NCI-H1092 (cell line): ENCODE data around the gene ACRV1.

ENCODE experiments used
- DNase-seq: peaks from one replicate; lab custom pipeline; 2025; lab: John Stamatoyannopoulos, UW

The ACRV1 gene

DNA sequence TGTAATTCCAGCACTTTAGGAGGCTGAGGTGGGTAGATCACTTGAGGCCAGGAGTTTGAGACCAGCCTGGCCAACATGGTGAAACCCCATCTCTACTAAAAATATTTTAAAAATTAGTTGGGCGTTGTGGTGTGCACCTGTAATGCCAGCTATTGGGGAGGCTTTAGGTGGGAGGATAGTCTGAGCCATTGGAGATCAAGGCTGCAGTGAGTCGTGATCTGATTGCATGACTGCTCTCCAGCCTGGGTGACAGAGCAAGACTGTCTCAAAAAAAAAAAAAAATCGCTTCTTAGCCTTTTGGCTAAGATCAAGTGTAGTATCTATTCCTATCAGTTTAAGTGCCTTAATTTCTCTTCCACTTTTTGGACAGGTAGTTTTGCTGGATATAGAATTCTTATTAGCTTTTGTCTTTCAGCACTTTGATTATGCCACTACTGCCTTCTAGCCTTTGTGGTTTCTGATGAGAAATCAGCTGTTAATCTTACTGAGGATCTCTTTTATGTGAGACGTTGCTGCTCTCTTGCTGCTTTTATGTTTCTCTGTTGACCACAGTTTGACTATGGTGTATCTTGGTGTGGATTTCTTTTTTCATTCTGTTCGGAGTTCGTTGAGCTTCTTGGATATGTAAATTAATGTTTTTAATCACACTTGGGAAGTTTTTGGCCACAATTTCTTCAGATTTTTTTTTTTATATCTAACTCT, 31.0 kb downstream of the ACRV1 start:
- DNase-seq: no peak

DNA sequence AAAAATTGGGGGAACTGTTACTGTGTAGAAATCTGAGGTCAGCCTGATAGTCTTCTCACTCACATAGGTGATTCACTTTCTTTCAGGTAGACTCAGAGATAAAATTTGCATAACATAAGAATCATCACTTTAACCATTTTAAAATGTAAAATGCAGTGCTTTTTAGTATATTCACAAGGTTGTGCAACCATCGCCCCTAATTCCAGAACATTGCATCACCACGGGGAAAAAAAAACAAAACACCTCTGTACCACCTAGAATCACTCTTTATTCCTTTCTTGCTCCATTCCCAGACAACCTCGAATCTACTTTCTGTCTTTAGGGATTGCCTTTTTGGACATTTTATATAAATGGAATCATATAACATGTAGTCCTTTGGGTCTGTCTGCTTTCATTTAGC, 34.8 kb downstream of the ACRV1 start:
- no peak for DNase-seq

GRCh38 chr11:125638315-125638714, 42.3 kb downstream of the ACRV1 start:
- DNase-seq: no peak

DNA sequence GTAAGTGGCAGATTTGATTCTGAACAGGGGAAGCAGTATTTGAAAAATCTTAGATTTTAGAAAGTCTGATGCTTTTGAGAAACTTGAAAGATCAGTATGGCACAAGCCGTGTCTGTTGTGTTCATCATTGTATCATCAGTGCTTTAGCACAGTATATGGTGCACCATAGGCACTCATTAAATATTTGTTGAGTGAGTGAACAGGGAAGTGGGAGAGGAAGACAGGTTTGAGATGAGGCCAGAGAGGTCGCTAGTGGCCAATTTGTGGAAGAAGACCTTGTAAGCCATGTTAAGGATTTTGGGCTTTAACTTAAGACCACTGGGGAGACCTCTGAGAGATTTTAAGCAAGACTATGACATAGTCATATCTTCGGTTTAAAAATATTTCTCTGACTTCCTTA, 42.8 kb downstream of the ACRV1 start:
- DNase-seq: no peak

DNA sequence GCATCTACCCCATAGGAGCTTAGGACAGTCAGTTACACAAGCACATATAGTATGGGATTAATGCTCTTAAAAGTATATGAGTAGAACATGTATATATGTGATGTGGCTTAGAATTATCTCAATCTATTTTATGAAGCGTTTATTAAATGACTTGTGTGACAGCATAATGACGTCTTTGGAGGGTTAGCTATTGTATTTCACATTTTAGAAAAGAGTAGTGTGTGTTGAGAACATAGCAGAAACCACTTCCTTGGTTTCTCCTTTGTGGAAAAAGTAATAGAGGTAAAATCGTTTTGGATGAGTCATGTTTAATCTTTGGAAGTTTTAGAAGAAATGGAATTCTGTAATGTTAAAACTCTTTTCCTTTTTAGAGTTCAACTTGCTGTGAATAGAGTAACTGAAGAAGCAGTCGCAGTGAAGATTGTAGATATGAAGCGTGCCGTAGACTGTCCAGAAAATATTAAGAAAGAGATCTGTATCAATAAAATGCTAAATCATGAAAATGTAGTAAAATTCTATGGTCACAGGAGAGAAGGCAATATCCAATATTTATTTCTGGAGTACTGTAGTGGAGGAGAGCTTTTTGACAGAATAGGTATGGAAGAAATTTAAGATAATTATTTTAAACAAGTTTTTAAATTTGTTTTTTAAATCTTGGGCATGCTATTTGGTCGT, 53.3 kb downstream of the ACRV1 start:
- no peak for DNase-seq

DNA sequence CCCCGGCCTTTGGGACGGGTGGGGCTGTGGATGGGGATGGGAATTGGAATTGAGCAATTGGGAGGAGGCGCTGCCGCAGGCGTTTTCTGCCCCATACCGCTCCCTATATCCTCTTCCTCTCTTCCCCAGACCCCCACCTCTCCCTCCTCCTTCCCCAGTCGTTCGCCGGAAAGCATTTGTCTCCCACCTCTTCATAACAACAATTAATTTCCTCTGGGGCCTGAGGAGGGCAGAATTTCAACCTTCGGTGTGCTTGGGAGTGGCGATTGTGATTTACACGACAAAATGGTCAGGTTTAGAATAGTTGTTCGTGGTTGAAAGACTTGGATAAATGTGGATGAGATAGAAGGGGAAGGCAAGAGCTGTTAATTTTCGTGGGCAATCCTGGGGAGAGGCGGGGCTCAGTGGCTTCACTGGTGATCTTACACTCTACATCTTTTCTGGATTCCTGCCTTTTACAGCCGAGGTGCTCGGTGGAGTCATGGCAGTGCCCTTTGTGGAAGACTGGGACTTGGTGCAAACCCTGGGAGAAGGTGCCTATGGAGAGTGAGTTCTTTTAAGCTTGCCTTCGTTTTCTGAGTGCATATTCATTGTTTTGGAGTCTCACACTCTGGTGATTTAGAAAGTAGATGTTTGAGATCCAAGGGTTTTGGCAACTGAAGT, 54.2 kb downstream of the ACRV1 start:
- peak; percentile 70 for DNase-seq

DNA sequence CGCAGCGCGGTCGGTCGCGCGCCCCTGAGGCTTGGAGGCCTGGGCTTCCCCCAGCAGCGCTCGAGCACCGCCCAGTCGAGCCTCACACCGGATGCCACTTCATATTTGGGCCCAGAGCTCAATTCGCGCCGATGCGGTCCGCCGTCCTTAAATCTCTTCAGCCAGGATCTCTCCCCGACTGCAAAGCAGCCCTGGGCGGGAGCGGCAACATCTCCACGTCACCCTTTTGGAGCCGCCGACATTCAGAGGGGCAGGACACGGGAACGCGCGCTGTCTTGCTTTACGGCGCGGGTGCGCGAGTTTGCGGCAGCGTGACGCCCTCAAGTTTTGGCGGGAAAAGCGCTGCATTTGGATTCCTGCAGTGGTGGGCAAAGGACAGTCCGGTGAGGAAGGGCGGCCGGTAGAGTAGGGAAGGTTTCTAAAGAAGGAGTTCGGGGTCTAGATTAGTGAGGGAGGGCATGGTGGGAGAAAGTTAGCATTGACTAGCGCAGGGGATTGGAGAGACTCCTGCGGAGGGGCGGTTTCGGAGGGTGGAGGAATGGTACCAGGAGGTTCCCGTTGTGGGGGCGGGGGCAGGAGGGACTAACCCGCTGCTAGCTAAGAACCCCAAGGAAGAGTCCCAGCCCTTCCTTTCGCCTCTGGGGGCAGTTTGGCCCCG, 54.9 kb downstream of the ACRV1 start:
- peak; percentile 89 for DNase-seq

GRCh38 chr11:125625225-125625629, 55.4 kb downstream of the ACRV1 start:
- no peak for DNase-seq

GRCh38 chr11:125624756-125625213, 55.9 kb downstream of the ACRV1 start, which contains the start of gene CHEK1:
Gene CHEK1, plus strand, starts transcription at chr11:125625163. Its CDS starts 1,606 bp downstream, at chr11:125626769.
- DNase-seq: no peak

- DNase-seq: no peak
Observed at GRCh38 chr11:125623064-125623463, 57.6 kb downstream of the ACRV1 start.

- DNase-seq: no peak
Observed at GRCh38 chr11:125621995-125622394, 58.7 kb downstream of the ACRV1 start.
